Transverse colon (tissue), 4 donors: Measurements from ENCODE around the gene MMP8. TPM values are rescaled to one million over a fixed set of nuclear protein-coding genes. Genes with fewer than 3 reads are reported as not detected.

Experiments used
- DNase-seq: peaks from one replicate; pipeline ENCODE4 v3.0.0-alpha.2; 2019
- H3K27ac ChIP-seq, 4 donors: fragments of 200-600 bp; sonication (generic); 2 replicates each; pipeline ENCODE4 v1.5.1; 2016 to 2018; ENCODE audit warnings: inconsistent platforms in 4 of 4
- H3K27me3 ChIP-seq: fragments of 200-600 bp; sonication (generic); 2 replicates; pipeline ENCODE4 v1.5.1; 2017; ENCODE audit warnings: inconsistent platforms
- H3K36me3 ChIP-seq, 4 donors: fragments of 200-600 bp; sonication (generic); 2 replicates each; pipeline ENCODE4 v1.5.1; 2017 to 2019; ENCODE audit warnings: inconsistent platforms in 4 of 4
- H3K4me1 ChIP-seq, 4 donors: fragments of 200-600 bp; sonication (generic); 2 replicates each; pipeline ENCODE4 v1.5.1; 2017 to 2020; ENCODE audit warnings: inconsistent platforms in 4 of 4
- H3K4me3 ChIP-seq, 4 donors: fragments of 200-600 bp; sonication (generic); 1 replicate in 1 of 4; 2 replicates in 3 of 4; pipeline versions ENCODE4 v1.5.1 to v1.6.1; 2017 to 2019; ENCODE audit warnings: inconsistent platforms in 4 of 4
- H3K9me3 ChIP-seq, 2 donors: fragments of 200-600 bp; sonication (generic); 2 replicates each; pipeline ENCODE4 v1.5.1; 2017 to 2019; ENCODE audit warnings: inconsistent platforms in 2 of 2
- EP300 ChIP-seq: sonication (generic); formaldehyde crosslinking; IDR thresholded peaks from one replicate; pipeline ENCODE4 v1.6.1; 2017; ENCODE audit warnings: antibody characterized with exemption, low read depth
- POLR2A ChIP-seq: fragments of 450-650 bp; IDR thresholded peaks from one replicate; pipeline ENCODE4 v1.6.1; 2016; ENCODE audit warnings: antibody characterized with exemption, mild to moderate bottlenecking, moderate library complexity
- POLR2AphosphoS5 ChIP-seq, 3 donors: sonication (generic); formaldehyde crosslinking; IDR thresholded peaks; one replicate each; pipeline ENCODE4 v1.6.1; 2016; ENCODE audit warnings: antibody characterized with exemption in 3 of 3
- WGBS, 2 donors: methylation state at CpG; one replicate each; pipeline ENCODE4 v1.1.5; 2018; ENCODE audit warnings: low coverage in 1 of 2; 5-methylcytosine and 5-hydroxymethylcytosine counted together
- in situ Hi-C, 4 donors: fragments of 200-750 bp; cut with MboI; loops; one replicate each; pipeline versions ENCODE4 v1.15.0 to v1.15.1; 2017; ENCODE audit warnings: low sequenced_read_pairs in 3 of 4, low pct_ligation_motif_present in 1 of 4, low pct_unique_long_range_greater_than_20kb in 1 of 4
- intact Hi-C: fragments of 100-400 bp; cut with DNase I; formaldehyde crosslinking; loops from one replicate; pipeline ENCODE4 v1.15.1; 2023; ENCODE audit warnings: low total_unique reads
- total RNA-seq, 4 donors: library from RNA; depleted of rRNA; stranded (reverse); fragments of >200 nt; gene quantifications; one replicate each; pipeline ENCODE4 v1.1.0, GENCODE V29; 2016
- TF ChIP-seq, protein P1 (sequence below), 5 experiments: fragments of 200-600 bp in 3 of 5; fragments of 450-650 bp in 2 of 5; sonication (generic) in 3 of 5; IDR thresholded peaks; 1 replicate in 2 of 5; 2 replicates in 3 of 5; pipeline ENCODE4 v1.5.1; 2016 to 2017; ENCODE audit warnings: antibody characterized with exemption in 5 of 5, inconsistent platforms in 3 of 5, mild to moderate bottlenecking in 2 of 5, moderate library complexity in 1 of 5

The MMP8 gene
- total RNA-seq, 4 donors from 2014 or later = not detected

DNA sequence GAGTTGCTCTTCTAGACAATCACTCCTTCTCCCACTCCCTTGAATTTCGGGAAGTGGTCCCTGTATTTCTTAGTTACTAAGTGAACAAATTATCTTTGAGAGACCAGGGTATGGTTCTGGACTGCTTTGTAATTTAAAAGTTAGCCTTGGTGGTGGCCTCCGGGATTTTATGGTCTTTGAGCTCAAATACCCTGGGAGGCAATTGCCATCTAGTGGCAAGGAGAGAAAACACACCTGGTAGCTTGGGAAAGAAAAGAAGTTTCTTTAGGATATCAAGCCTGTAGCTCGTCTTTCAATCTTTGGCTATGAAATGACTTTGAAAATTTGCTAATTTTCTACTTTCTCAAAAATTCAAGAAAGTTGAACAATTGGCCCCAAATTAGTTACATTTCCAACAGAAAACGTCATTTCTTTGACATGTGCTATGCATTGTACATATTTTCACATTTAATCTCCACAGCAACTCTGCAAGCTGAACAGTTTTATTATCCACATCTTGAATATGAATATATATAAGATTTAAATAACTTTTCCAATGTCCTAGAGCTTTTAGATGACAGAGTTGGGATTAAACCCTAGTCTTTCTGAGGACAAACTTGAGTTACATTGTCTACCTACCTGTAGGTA, 58.3 kb downstream of the MMP8 start:
- peak; percentile 18 for DNase-seq
- 12 to 13% methylated on average over 4 of the region's 4 CpGs for WGBS, 2 donors
- H3K4me3 ChIP-seq = no peak overlapping the region
- intact Hi-C loops = loop anchor here (10.0 kb wide), 1 partner anchor 382 kb away; no protein-coding TSS in a partner anchor
- TF ChIP-seq, protein P1, sequence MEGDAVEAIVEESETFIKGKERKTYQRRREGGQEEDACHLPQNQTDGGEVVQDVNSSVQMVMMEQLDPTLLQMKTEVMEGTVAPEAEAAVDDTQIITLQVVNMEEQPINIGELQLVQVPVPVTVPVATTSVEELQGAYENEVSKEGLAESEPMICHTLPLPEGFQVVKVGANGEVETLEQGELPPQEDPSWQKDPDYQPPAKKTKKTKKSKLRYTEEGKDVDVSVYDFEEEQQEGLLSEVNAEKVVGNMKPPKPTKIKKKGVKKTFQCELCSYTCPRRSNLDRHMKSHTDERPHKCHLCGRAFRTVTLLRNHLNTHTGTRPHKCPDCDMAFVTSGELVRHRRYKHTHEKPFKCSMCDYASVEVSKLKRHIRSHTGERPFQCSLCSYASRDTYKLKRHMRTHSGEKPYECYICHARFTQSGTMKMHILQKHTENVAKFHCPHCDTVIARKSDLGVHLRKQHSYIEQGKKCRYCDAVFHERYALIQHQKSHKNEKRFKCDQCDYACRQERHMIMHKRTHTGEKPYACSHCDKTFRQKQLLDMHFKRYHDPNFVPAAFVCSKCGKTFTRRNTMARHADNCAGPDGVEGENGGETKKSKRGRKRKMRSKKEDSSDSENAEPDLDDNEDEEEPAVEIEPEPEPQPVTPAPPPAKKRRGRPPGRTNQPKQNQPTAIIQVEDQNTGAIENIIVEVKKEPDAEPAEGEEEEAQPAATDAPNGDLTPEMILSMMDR (IDR thresholded peaks at IDR 0.05) = peak; percentile 79 to 87 (median 81)
- no peak for TF ChIP-seq EP300
- no peaks in the 10 kb centered on the region for H3K27me3 ChIP-seq
- H3K27ac ChIP-seq = no peak overlapping the region
- H3K36me3 ChIP-seq = no peaks in the 10 kb centered on the region
- no peaks in the 10 kb centered on the region for H3K9me3 ChIP-seq
- no peaks in the 10 kb centered on the region for H3K4me1 ChIP-seq
- in situ Hi-C loops = loop anchor here in 1 of 4 donors (25.0 kb wide), 1 partner anchor 329 kb away; the partner anchor contains the start of gene BIRC2

DNA sequence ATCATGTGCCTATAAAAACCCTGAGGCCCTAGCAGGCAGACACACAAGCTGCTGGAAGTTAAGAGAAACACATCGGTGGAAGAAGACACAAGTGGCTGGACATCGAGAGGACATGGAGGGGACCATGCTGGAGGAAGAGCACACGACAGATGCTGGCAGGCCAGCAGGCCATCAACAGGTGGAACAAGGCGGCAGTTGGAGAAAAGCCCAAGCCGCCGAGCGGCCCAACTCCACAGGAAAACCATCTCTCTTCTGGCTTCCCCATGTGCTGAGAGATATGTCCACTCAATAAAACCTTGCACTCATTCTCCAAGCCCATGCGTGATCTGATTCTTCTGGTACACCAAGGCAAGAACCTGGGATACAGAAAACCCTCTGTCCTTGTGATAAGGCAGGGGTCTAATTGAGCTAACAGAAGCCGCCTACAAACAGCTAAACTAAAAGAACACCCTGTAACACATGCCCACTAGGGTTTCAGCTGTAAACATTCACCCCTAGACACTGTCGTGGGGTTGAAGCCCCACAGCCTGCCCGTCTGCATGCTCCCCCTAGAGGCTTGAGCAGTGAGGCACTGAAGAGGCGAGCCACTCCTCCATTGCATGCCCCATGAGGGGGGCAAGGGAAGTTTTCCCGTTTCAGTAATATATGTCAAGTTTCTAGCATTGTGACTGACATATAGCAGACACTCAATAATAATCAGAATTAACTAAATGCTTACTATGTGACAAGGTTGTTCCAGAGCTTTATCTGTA, 60.6 kb downstream of the MMP8 start:
- H3K27me3 ChIP-seq = no peaks in the 10 kb centered on the region
- H3K4me3 ChIP-seq = no peak overlapping the region
- no peaks in the 10 kb centered on the region for H3K9me3 ChIP-seq
- H3K36me3 ChIP-seq = no peaks in the 10 kb centered on the region
- in situ Hi-C loops = loop anchor here in 1 of 4 donors (25.0 kb wide), 1 partner anchor 327 kb away; the partner anchor contains the start of gene BIRC2
- intact Hi-C loops = loop anchor here (2.0 to 10.0 kb wide), 2 partner anchors 319 to 379 kb away; no protein-coding TSS in a partner anchor
- DNase-seq = no peak
- TF ChIP-seq POLR2A = no peak
- TF ChIP-seq, protein P1 (IDR thresholded peaks at IDR 0.05) = peak in 1 of 5 experiments; percentile 8
- 80 to 82% methylated on average over 2 to 13 of the region's 13 CpGs for WGBS, 2 donors
- no peak overlapping the region for H3K27ac ChIP-seq
- H3K4me1 ChIP-seq = no peaks in the 10 kb centered on the region

DNA sequence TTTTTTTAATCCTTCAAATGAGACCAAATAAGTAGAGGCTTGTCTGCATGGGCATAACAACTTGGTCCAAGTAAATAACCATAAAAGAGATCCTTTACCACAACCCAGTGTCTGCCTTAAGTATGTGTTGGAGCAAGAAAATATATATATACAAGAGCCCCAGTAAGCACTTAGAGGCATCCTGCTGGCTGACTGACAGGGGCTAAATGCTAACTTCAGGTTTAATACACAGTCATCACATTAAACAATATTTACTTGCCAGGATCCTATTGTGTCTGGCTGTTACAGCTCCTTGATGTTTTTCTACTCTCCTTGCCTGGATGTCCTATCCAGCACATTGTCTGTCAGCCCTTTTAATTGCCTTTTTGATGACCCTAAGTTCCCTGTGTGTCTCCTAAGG, 62.1 kb downstream of the MMP8 start:
- DNase-seq = no peak
- H3K9me3 ChIP-seq = no peaks in the 10 kb centered on the region
- H3K4me3 ChIP-seq = no peak overlapping the region
- H3K4me1 ChIP-seq = no peaks in the 10 kb centered on the region
- H3K36me3 ChIP-seq = no peaks in the 10 kb centered on the region
- in situ Hi-C loops (loop anchor here in 1 of 4 donors (25.0 kb wide), 1 partner anchor 325 kb away; the partner anchor contains the start of gene BIRC2), intact Hi-C loops (loop anchor here (10.0 kb wide), 1 partner anchor 378 kb away; no protein-coding TSS in a partner anchor)
- TF ChIP-seq EP300 (no peak), POLR2A (no peak), POLR2AphosphoS5 (IDR thresholded peaks at IDR 0.05) (no peak)
- TF ChIP-seq, protein P1 (IDR thresholded peaks at IDR 0.05) = no peak
- no peaks in the 10 kb centered on the region for H3K27me3 ChIP-seq
- no peak overlapping the region for H3K27ac ChIP-seq

Other genes with a start within 250 kb of the MMP8 start
- gene MMP7, start 194.2 kb downstream of the MMP8 start, total RNA-seq = not detected
- not detected for gene MMP20, start 99.6 kb downstream of the MMP8 start, total RNA-seq
- gene MMP27, start 19.2 kb downstream of the MMP8 start, total RNA-seq = under 1 TPM in 1 of 4 donors, not detected in 3; 0.27 TPM
- under 1 TPM in 1 of 4 donors, not detected in 3; 0.48 TPM for gene MMP10, start 55.7 kb upstream of the MMP8 start, total RNA-seq
- gene MMP1, start 73.2 kb upstream of the MMP8 start, total RNA-seq = under 1 TPM in 1 of 4 donors, not detected in 3; 0.48 TPM
- 1 to 10 TPM in 2 of 4 donors, under 1 TPM in 2; 0.48 to 4.8 (median 1.1) TPM for gene MMP3, start 118.7 kb upstream of the MMP8 start, total RNA-seq
- 1 to 10 TPM in 1 of 4 donors, under 1 TPM in 1, not detected in 2; 0.55 to 4.9 TPM for gene MMP12, start 150.0 kb upstream of the MMP8 start, total RNA-seq
- gene MMP13, start 230.8 kb upstream of the MMP8 start, total RNA-seq = not detected